ENCODE measurements around the gene OR2H2. TPM values are rescaled to one million over a fixed set of nuclear protein-coding genes. Genes with fewer than 3 reads are reported as not detected.

Gene OR2H2
- polyA plus RNA-seq, 1 experiment: not detected

DNA sequence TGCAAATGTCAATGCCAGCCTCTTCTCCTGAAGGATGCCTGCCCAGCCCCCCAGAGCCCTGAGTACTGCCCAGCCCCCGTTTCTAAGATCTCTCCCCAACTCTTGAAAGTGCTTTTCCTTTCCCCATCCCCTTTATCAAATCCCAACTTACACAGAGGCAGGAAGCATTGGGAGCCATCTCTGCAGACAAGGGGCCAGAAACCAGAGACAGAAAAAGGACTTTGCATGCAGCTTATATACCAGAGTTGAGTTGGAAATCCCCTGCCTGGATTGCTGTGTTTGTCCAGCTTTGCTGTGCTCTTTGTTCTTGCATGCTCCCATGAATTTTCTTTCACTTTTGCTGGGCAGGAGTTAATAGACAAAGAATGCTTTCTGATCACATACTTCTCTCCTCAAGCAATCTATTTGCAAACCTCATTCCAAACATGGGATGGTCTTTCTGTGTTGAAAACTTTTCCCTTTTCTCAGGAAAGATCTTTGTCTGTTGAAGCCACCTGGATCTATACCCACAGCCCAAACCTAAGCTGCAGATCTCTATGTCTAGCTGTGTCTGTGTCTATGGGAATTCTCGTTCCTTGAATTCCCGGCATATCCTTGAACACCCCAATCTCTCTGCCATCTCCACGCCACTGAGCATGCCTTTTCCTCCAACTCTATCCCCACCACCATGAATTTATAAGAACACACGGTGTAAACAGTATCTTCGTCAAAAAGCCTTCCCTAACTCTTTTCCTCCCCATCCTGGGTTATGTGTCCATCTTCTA lies 25.2 kb upstream of the OR2H2 start, which contains the start of gene UBD:
UBD (minus strand) TSS at position 209 of the 764 bp plus-strand sequence; CDS start at position 178, 31 bp downstream.
- DNase-seq (ENCODE audit: low read depth, low spot score): no peak
- Histone ChIP-seq H3K27ac (ENCODE audit: low read depth, low read length) (no peak within 1 kb of the TSS), H3K9me3 (ENCODE audit: control insufficient read depth, insufficient read depth, low read length) (no peaks in the 10 kb centered on the region), H3K27me3 (ENCODE audit: control insufficient read depth, insufficient read depth, low read length) (peaks cover 4% of the 10 kb centered on the region), H3K4me3 (ENCODE audit: low read depth, low read length) (no peak within 1 kb of the TSS)
- POLR2A ChIA-PET: no interaction called here
- CTCF ChIA-PET: interaction anchor here (1.6 kb wide), 1 partner anchor 30 kb away, joined by 5 read pairs; no protein-coding TSS in a partner anchor
- TF ChIP-seq, protein P1, sequence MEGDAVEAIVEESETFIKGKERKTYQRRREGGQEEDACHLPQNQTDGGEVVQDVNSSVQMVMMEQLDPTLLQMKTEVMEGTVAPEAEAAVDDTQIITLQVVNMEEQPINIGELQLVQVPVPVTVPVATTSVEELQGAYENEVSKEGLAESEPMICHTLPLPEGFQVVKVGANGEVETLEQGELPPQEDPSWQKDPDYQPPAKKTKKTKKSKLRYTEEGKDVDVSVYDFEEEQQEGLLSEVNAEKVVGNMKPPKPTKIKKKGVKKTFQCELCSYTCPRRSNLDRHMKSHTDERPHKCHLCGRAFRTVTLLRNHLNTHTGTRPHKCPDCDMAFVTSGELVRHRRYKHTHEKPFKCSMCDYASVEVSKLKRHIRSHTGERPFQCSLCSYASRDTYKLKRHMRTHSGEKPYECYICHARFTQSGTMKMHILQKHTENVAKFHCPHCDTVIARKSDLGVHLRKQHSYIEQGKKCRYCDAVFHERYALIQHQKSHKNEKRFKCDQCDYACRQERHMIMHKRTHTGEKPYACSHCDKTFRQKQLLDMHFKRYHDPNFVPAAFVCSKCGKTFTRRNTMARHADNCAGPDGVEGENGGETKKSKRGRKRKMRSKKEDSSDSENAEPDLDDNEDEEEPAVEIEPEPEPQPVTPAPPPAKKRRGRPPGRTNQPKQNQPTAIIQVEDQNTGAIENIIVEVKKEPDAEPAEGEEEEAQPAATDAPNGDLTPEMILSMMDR (IDR thresholded peaks at IDR 0.05; ENCODE audit: low read depth, low read length): no peak

DNA sequence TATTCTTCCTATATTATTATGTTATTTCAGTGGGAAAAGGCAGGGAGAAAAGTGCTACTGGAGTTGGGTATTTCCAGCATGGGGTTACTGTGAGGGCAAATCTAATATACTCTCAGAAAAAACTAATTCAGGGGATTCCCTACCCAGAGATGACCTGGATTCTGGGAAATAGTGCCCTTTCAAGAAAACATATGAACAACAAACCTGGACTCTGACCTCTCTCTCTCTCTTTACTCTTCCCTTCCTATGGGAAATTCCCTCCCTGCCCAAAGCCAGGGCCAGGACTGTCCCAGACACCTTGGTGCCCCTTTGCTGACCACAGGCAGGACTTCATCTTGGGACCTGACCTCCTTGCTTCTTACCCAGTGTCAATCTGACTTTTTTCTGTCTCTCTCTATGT lies 23.8 kb upstream of the OR2H2 start:
- CTCF ChIA-PET: no interaction called here
- TF ChIP-seq, protein P1 (IDR thresholded peaks at IDR 0.05; ENCODE audit: low read depth, low read length): no peak
- DNase-seq (ENCODE audit: low read depth, low spot score): no peak

DNA sequence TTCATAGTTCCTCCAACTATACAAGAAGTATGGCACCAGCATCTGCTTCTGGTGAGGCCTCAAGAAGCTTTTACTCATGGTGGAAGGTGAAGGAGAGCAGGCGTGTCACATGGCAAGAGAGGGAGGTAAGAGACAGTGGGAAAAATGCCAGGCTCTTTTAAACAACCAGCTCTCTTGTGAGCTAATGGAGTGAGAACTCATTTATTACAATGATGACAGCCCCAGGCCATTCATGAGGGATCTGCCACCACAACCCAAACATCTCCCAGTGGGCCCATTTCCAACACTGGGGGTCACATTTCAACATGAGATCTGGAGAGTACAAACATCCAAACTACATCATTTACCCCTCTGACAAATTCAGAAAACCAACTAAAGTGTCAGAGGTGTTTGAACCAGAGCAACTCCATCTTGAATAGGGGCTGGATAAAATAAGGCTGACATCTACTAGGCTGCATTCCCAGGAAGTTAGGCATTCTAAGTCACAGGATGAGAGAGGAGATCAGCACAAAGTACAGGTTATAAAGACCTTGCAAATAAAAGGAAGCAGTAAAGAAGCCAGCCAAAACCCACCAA lies 23.2 kb upstream of the OR2H2 start:
- Histone ChIP-seq H3K9me3 (ENCODE audit: control insufficient read depth, insufficient read depth, low read length) (no peaks in the 10 kb centered on the region), H3K27me3 (ENCODE audit: control insufficient read depth, insufficient read depth, low read length) (no peaks in the 10 kb centered on the region), H3K27ac (ENCODE audit: low read depth, low read length) (no peak overlapping the region), H3K4me3 (ENCODE audit: low read depth, low read length) (no peak overlapping the region)
- POLR2A ChIA-PET: no interaction called here
- no peak for DNase-seq (ENCODE audit: low read depth, low spot score)
- TF ChIP-seq, protein P1 (IDR thresholded peaks at IDR 0.05; ENCODE audit: low read depth, low read length): no peak
- CTCF ChIA-PET: no interaction called here

More for the DNA sequence above, 23.8 kb upstream of the OR2H2 start:
- Histone ChIP-seq H3K27ac (ENCODE audit: low read depth, low read length) (no peak overlapping the region), H3K4me3 (ENCODE audit: low read depth, low read length) (no peak overlapping the region), H3K27me3 (ENCODE audit: control insufficient read depth, insufficient read depth, low read length) (no peaks in the 10 kb centered on the region), H3K9me3 (ENCODE audit: control insufficient read depth, insufficient read depth, low read length) (no peaks in the 10 kb centered on the region)
- POLR2A ChIA-PET: no interaction called here

DNA sequence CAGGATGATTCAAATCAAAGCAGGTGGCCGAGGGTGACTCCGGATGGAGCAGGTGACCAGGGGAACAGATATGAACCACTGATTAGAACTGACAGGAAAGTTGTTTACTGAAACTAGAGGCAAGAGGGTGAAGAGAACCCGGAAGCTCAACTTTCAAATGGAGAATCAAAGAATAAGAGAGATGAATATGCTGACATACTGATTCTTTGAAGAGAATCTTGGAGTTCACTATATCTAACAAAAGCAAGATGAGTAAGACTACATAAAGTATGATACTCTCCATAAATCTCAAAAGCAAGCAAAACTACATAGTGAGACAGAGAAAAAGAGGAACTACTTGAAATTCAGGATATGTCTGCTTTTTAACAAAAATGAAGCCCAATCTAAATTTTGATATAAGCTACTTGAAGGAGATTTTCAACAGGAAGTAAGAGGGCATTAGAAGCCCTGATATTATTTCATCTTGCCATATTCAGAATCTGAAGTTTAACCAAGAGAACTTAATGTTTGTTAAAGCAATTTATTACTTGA lies 21.4 kb upstream of the OR2H2 start:
- POLR2A ChIA-PET: no interaction called here
- H3K27me3 ChIP-seq (ENCODE audit: control insufficient read depth, insufficient read depth, low read length): no peaks in the 10 kb centered on the region
- no peak overlapping the region for H3K4me3 ChIP-seq (ENCODE audit: low read depth, low read length)
- no peak for DNase-seq (ENCODE audit: low read depth, low spot score)
- no peaks in the 10 kb centered on the region for H3K9me3 ChIP-seq (ENCODE audit: control insufficient read depth, insufficient read depth, low read length)
- H3K27ac ChIP-seq (ENCODE audit: low read depth, low read length): no peak overlapping the region
- TF ChIP-seq, protein P1 (IDR thresholded peaks at IDR 0.05; ENCODE audit: low read depth, low read length): no peak
- CTCF ChIA-PET: no interaction called here

DNA sequence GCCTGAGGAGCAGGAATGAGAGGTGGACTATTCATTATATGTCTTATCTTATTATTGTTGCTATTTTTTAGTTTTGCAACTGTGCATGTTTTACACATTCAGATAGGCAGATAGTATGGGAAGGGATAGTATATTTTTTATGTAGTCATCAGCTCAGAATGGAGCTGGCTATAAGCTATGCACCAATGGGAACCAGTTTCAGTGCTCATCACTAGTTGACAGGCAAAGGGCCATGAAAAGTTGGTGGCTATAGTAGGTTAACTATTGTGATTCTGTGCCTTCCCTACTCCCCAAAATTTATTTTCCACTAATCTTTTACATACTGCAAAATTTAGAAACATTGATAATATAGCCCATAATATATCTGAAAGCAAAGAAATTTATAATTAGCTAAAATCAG lies 20.0 kb upstream of the OR2H2 start:
- ChIA-PET POLR2A (no interaction called here), CTCF (interaction anchor here (1.8 kb wide), 1 partner anchor 24 kb away, joined by 4 read pairs; no protein-coding TSS in a partner anchor)
- H3K9me3 ChIP-seq (ENCODE audit: control insufficient read depth, insufficient read depth, low read length): no peaks in the 10 kb centered on the region
- no peak overlapping the region for H3K4me3 ChIP-seq (ENCODE audit: low read depth, low read length)
- DNase-seq (ENCODE audit: low read depth, low spot score): no peak
- no peaks in the 10 kb centered on the region for H3K27me3 ChIP-seq (ENCODE audit: control insufficient read depth, insufficient read depth, low read length)
- TF ChIP-seq, protein P1 (IDR thresholded peaks at IDR 0.05; ENCODE audit: low read depth, low read length): no peak
- H3K27ac ChIP-seq (ENCODE audit: low read depth, low read length): no peak overlapping the region

All from AG04450 (cell line).